ENCODE measurements around the gene ZCCHC10.

Gene ZCCHC10

DNA sequence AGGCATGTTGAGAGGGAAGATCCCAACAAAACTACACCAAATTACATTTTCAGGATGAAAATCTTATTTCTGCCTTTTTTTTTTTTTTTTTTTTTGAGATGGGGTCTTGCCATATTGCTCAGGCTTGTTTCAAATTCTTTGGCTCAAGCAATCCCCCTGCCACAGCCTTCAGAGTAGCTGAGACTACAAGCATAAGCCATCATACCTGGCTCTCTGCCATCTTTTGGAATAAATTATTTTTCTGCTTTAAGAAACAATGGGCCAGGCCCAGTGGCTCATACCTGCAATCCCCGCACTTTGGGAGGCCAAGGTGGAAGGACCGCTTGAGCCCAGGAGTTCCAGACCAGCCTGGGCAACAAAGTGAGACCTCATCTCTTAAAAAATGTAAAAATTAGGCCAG is 77.2 kb downstream of the ZCCHC10 start:
- in situ Hi-C loops (cut with MboI; ENCODE audit: low pct_unique_long_range_greater_than_20kb, low sequenced_read_pairs) = no loop called here
- no peak for DNase-seq

DNA sequence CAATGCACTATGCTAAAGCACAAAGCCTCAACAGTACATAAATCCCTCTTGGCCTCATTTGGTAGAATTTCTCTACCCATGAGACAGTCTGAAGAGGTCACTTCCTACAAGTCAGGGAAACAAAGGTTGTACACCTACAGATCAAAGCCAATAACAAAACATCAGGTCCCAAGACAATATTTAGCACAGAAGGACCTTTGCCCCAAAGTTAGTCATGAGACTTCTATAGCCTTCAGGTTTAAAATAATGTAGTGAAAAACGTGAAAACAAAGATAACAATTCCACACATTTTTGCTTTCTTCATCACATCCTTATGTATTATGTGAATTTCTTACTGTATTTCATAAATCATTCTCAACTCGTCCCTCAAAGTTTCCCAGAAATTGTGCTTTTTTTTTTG is 78.7 kb downstream of the ZCCHC10 start:
- no peak for DNase-seq
- in situ Hi-C loops (cut with MboI; ENCODE audit: low pct_unique_long_range_greater_than_20kb, low sequenced_read_pairs) = no loop called here

All from KBM-7 (cell line).